SK-N-SH treated with all-trans-retinoic acid at 6 μM for 48 hours (cell line): ENCODE measurements around the gene MED8.

ENCODE experiments used
- PATZ1 ChIP-seq: fragments of 250-450 bp; sonication (Bioruptor Pico); IDR thresholded peaks from 2 replicates; pipeline ENCODE4 v1.8.0; 2020; ENCODE audit warnings: mild to moderate bottlenecking, moderate library complexity, borderline replicate concordance
- POU6F1 ChIP-seq: fragments of 250-450 bp; sonication (Bioruptor Pico); IDR thresholded peaks from 2 replicates; pipeline ENCODE4 v1.8.0; 2021; ENCODE audit warnings: low read depth, mild to moderate bottlenecking, moderate library complexity, borderline replicate concordance

DNA sequence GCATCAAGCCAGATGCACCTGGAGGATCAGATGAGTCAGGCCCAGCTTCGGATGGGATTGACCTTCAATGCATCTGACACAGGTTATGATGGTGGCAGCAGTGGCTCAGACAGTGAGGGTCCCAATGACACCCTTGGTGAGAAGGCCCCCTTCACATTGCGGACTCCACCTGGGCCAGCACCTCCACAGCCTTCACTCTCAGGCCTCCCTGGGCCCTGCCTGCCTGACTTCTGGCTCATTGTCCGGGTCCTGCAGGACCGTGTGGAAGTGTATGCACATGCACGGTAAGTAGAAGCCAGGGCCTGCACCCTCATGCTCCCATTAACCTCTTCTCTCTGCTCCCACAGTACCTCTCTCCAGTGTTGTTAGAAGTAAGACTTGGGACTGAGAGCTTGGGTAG, 43.3 kb upstream of the MED8 start:
- no peak for TF ChIP-seq PATZ1
- TF ChIP-seq POU6F1 (CRISPR knock-in tag) = no peak
